PFSK-1 (cell line): ENCODE measurements around the gene SPHK2.

Source experiments
- POLR2AphosphoS5 ChIP-seq: IDR thresholded peaks from 2 replicates; pipeline ENCODE4 v1.6.1; 2012; ENCODE audit warnings: low read depth, mild to moderate bottlenecking, control low read depth, low read length, moderate library complexity
- SIN3A ChIP-seq: IDR thresholded peaks from 2 replicates; pipeline ENCODE4 v1.6.1; 2012; ENCODE audit warnings: mild to moderate bottlenecking, low read length, moderate library complexity, borderline replicate concordance; ENCODE audit not compliant: insufficient read depth
- TAF1 ChIP-seq: IDR thresholded peaks from 2 replicates; pipeline ENCODE4 v1.6.1; 2012; ENCODE audit warnings: low read length, control low read depth, borderline replicate concordance; ENCODE audit not compliant: insufficient read depth

DNA sequence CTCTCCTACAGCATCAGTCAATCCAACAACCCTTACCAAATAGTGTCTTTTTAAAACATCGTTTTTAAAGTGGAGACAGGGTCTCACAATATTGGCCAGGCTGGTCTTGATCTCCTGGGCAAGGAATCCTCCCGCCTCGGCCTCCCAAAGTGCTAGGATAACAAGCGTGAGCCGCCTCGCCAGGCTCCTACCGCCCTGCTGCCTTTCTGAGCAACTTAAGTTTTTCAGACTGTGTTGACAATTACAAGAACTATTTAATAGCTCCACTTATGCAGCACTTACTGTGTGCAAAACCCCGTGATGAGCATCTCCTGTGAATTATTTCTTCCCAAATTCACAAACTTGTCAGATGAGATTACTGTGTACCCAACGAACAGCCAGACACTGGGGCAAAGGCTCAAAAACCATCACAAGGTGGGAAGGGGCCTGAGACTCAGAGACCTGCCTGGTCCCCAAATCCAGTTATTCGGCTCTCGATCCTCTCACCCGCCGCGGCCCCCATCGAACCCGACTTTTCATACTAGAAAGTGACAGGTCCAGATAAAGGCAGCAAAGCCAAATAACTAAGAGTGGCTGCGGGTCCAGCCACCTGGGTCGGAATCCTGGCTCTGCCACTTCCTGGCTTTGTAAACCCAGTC, 909 bp upstream of the SPHK2 start:
- TF ChIP-seq POLR2AphosphoS5 = no peak
- TF ChIP-seq SIN3A = no peak
- no peak for TF ChIP-seq TAF1
